Caco-2 (cell line): ENCODE measurements around the gene FADS3. TPM values are rescaled to one million over a fixed set of nuclear protein-coding genes. Genes with fewer than 3 reads are reported as not detected.

ENCODE experiments used
- BruUV-seq: library from RNA; stranded (reverse); fragments of 400-500 nt; replicated peaks from 2 replicates; lab custom pipeline; 2021; lab: Mats Ljungman, UMichigan
- CTCF ChIA-PET: fragments of 300-600 bp; sonication (Branson Sonifier 250); formaldehyde crosslinking; loops from one replicate; lab custom pipeline; 2022; ENCODE audit warnings: antibody characterized with exemption; lab: Charles Lee
- POLR2A ChIA-PET: fragments of 300-600 bp; sonication (Branson Sonifier 250); formaldehyde crosslinking; loops from one replicate; lab custom pipeline; 2022; ENCODE audit warnings: antibody characterized with exemption; lab: Charles Lee
- DNase-seq, 2 experiments: peaks; one replicate each; pipeline versions ENCODE4 v3.0.0 to v3.0.0-alpha.2; 2020 to 2022
- H3K27me3 ChIP-seq: replicated peaks from 2 replicates; pipeline ENCODE4 v1.6.0; 2011; ENCODE audit warnings: low read length; ENCODE audit not compliant: control insufficient read depth, insufficient read depth
- H3K36me3 ChIP-seq: 2 replicates; pipeline ENCODE4 v1.5.1; 2011; ENCODE audit warnings: low read length; ENCODE audit not compliant: control insufficient read depth, insufficient read depth
- H3K4me1 ChIP-seq: fragments of 250-450 bp; sonication (Bioruptor Pico); 2 replicates; pipeline ENCODE4 v1.5.1; 2020; ENCODE audit warnings: mild to moderate bottlenecking
- H3K4me3 ChIP-seq: 2 replicates; pipeline ENCODE4 v1.5.1; 2011; ENCODE audit warnings: low read depth, mild to moderate bottlenecking, control low read depth, low read length
- H3K9me3 ChIP-seq: fragments of 250-450 bp; sonication (Bioruptor Pico); 2 replicates; pipeline ENCODE4 v1.5.1; 2020; ENCODE audit warnings: mild to moderate bottlenecking, moderate library complexity
- H3K27ac Mint-ChIP-seq: one replicate; pipeline ENCODE4 v1.8.0; 2022; ENCODE audit warnings: mixed read lengths; ENCODE audit not compliant: unreplicated experiment
- H3K27me3 Mint-ChIP-seq: one replicate; pipeline ENCODE4 v1.8.0; 2022; ENCODE audit warnings: mixed read lengths; ENCODE audit not compliant: insufficient read depth, unreplicated experiment
- H3K36me3 Mint-ChIP-seq: one replicate; pipeline ENCODE4 v1.8.0; 2022; ENCODE audit warnings: mild to moderate bottlenecking, mixed read lengths; ENCODE audit not compliant: insufficient read depth, unreplicated experiment
- H3K4me1 Mint-ChIP-seq: one replicate; pipeline ENCODE4 v1.8.0; 2022; ENCODE audit warnings: low read depth, mixed read lengths; ENCODE audit not compliant: unreplicated experiment
- H3K4me3 Mint-ChIP-seq: one replicate; pipeline ENCODE4 v1.8.0; 2022; ENCODE audit warnings: mild to moderate bottlenecking, moderate library complexity, mixed read lengths; ENCODE audit not compliant: unreplicated experiment
- H3K9me3 Mint-ChIP-seq: one replicate; pipeline ENCODE4 v1.8.0; 2022; ENCODE audit warnings: mixed read lengths; ENCODE audit not compliant: unreplicated experiment
- intact Hi-C: fragments of 100-400 bp; cut with micrococcal nuclease; formaldehyde crosslinking; loops from one replicate; pipeline ENCODE4 v1.10.0; 2022; ENCODE audit not compliant: unreplicated experiment
- total RNA-seq: library from RNA; stranded (reverse); gene quantifications from 2 replicates; pipeline ENCODE4 v1.2.3, GENCODE V29; 2022
- TF ChIP-seq, protein P1 (sequence below), 2 experiments: fragments of 200-600 bp in 1 of 2; IDR thresholded peaks; 1 replicate in 1 of 2; 2 replicates in 1 of 2; pipeline versions ENCODE4 v1.5.1 to v1.8.0; 2011 to 2022; ENCODE audit warnings: antibody characterized with exemption in 1 of 2, control low read depth in 1 of 2, inconsistent platforms in 1 of 2, low read depth in 1 of 2, low read length in 1 of 2, mild to moderate bottlenecking in 1 of 2, moderate library complexity in 1 of 2; ENCODE audit not compliant: insufficient read depth in 1 of 2, severe bottlenecking in 1 of 2, unreplicated experiment in 1 of 2

Gene FADS3
- total RNA-seq, 1 experiment from 2014 or later: 32.7 TPM

DNA sequence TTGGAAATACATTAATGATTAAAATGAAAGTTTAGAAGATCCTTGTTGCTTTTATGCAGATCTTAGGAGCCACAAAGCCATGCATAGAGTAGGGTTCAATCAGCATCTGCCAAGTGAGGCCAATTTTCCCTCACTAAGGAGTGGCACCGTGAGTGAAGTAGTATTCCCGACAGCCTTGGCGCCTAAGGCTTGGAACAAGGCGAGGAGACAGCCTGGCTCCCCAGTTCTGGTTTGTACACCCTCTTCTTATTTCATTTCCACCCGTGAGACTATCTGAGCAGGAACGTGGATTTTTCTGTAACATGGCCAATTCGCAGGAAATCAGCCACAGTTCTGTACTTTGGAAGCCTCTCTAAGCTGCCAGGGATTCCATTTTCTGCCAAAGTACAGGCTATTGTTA is 40.7 kb downstream of the FADS3 start:
- Mint-ChIP-seq H3K9me3 (no peaks in the 10 kb centered on the region), H3K36me3 (no peaks in the 10 kb centered on the region), H3K27me3 (no peaks in the 10 kb centered on the region), H3K4me3 (no peak overlapping the region), H3K27ac (no peak overlapping the region), H3K4me1 (no peaks in the 10 kb centered on the region)
- TF ChIP-seq, protein P1, sequence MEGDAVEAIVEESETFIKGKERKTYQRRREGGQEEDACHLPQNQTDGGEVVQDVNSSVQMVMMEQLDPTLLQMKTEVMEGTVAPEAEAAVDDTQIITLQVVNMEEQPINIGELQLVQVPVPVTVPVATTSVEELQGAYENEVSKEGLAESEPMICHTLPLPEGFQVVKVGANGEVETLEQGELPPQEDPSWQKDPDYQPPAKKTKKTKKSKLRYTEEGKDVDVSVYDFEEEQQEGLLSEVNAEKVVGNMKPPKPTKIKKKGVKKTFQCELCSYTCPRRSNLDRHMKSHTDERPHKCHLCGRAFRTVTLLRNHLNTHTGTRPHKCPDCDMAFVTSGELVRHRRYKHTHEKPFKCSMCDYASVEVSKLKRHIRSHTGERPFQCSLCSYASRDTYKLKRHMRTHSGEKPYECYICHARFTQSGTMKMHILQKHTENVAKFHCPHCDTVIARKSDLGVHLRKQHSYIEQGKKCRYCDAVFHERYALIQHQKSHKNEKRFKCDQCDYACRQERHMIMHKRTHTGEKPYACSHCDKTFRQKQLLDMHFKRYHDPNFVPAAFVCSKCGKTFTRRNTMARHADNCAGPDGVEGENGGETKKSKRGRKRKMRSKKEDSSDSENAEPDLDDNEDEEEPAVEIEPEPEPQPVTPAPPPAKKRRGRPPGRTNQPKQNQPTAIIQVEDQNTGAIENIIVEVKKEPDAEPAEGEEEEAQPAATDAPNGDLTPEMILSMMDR (IDR thresholded peaks at IDR 0.05; ENCODE audit: insufficient read depth in 1 of 2, low read depth in 1 of 2, low read length in 1 of 2, severe bottlenecking in 1 of 2, unreplicated experiment in 1 of 2): no peak
- ChIA-PET CTCF (interaction anchor here (1.1 kb wide), 1 partner anchor 48 kb away, joined by 3 read pairs; no protein-coding TSS in a partner anchor), POLR2A (no interaction called here)
- Histone ChIP-seq H3K27me3 (no peaks in the 10 kb centered on the region), H3K4me3 (no peak overlapping the region), H3K36me3 (peaks cover 1% of the 10 kb centered on the region; the same call in 1 of the 2 replicates), H3K4me1 (no peaks in the 10 kb centered on the region), H3K9me3 (no peaks in the 10 kb centered on the region)
- intact Hi-C loops: no loop called here
- no peak for DNase-seq
- no TSS peak for BruUV-seq

DNA sequence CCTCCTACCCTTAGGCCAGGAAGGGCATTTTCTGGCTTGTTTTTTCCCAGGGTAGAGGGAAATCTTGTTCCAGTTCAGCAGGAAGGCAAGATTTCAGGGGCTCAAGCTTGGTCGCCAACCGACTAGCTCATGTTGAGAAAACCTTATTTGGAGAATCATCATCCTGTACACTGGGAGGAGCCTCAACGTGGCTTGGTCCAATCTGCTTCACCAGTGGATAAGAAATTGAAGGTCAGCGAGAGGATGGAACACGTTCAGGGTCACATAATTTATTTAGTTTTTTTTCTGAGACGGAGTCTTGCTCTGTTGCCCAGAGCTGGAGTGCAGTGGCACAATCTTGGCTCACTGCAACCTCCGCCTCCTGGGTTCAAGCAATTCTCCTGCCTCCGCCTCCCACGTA is 42.7 kb downstream of the FADS3 start:
- no TSS peak for BruUV-seq
- POLR2A ChIA-PET: no interaction called here
- Histone ChIP-seq H3K4me1 (no peaks in the 10 kb centered on the region), H3K4me3 (no peak overlapping the region), H3K27me3 (no peaks in the 10 kb centered on the region), H3K36me3 (peaks cover 1% of the 10 kb centered on the region; the same call in 1 of the 2 replicates), H3K9me3 (no peaks in the 10 kb centered on the region)
- CTCF ChIA-PET: interaction anchor here (0.6 to 0.8 kb wide), 2 partner anchors 51 to 323 kb away, joined by 3 read pairs; no protein-coding TSS in a partner anchor
- TF ChIP-seq, protein P1 (IDR thresholded peaks at IDR 0.05; ENCODE audit: insufficient read depth in 1 of 2, low read depth in 1 of 2, low read length in 1 of 2, severe bottlenecking in 1 of 2, unreplicated experiment in 1 of 2): no peak
- H3K4me1 Mint-ChIP-seq: no peaks in the 10 kb centered on the region
- no peak for DNase-seq
- intact Hi-C loops: no loop called here
- H3K4me3 Mint-ChIP-seq: no peak overlapping the region
- no peaks in the 10 kb centered on the region for H3K27me3 Mint-ChIP-seq
- H3K27ac Mint-ChIP-seq: no peak overlapping the region
- no peaks in the 10 kb centered on the region for H3K36me3 Mint-ChIP-seq
- H3K9me3 Mint-ChIP-seq: no peaks in the 10 kb centered on the region

DNA sequence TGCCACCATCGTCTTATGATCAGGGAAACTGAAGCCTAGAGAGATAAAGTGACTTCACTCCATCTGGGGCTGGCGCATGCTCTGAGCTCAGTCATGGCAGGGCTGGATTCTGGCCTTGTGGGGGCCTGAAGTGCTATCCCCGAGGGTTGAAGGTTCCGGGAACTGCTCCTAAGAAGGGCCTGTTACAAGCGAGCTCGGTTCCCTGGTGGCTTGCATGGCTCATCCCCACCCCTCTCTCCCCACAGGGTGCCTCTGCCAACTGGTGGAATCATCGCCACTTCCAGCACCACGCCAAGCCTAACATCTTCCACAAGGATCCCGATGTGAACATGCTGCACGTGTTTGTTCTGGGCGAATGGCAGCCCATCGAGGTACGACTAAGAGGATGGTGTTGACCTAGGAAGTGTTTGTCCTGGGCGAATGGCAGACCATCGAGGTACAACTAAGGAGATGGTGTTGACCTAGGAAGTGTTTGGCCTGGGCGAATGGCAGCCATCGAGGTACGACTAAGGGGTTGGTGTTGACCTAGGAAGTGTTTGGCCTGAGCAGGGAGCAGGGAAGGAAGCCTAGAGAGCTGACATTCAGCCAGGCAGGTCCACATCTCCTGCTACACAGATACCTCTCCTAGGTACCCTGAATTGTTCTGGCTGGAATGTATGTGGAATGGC is 43.3 kb downstream of the FADS3 start:
- Mint-ChIP-seq H3K27ac (no peak overlapping the region), H3K36me3 (peaks cover 6% of the 10 kb centered on the region), H3K4me1 (no peaks in the 10 kb centered on the region), H3K4me3 (no peak overlapping the region), H3K27me3 (no peaks in the 10 kb centered on the region), H3K9me3 (no peaks in the 10 kb centered on the region)
- intact Hi-C loops: no loop called here
- peaks cover 1% of the 10 kb centered on the region; the same call in 1 of the 2 replicates for H3K36me3 ChIP-seq
- DNase-seq: no peak
- POLR2A ChIA-PET: no interaction called here
- no peaks in the 10 kb centered on the region for H3K9me3 ChIP-seq
- BruUV-seq: no TSS peak
- H3K27me3 ChIP-seq: no peaks in the 10 kb centered on the region
- H3K4me3 ChIP-seq: no peak overlapping the region
- CTCF ChIA-PET: interaction anchor here (0.6 to 0.8 kb wide), 2 partner anchors 51 to 323 kb away, joined by 3 read pairs; no protein-coding TSS in a partner anchor
- no peaks in the 10 kb centered on the region for H3K4me1 ChIP-seq
- TF ChIP-seq, protein P1 (IDR thresholded peaks at IDR 0.05; ENCODE audit: insufficient read depth in 1 of 2, low read depth in 1 of 2, low read length in 1 of 2, severe bottlenecking in 1 of 2, unreplicated experiment in 1 of 2): no peak
